Caco-2 (cell line): ENCODE results near the gene COL17A1. TPM values are rescaled to one million over a fixed set of nuclear protein-coding genes. Genes with fewer than 3 reads are reported as not detected.

Experiments
- BruUV-seq: library from RNA; stranded (reverse); fragments of 400-500 nt; replicated peaks from 2 replicates; lab custom pipeline; 2021; lab: Mats Ljungman, UMichigan
- CTCF ChIA-PET: fragments of 300-600 bp; sonication (Branson Sonifier 250); formaldehyde crosslinking; loops from one replicate; lab custom pipeline; 2022; ENCODE audit warnings: antibody characterized with exemption; lab: Charles Lee
- POLR2A ChIA-PET: fragments of 300-600 bp; sonication (Branson Sonifier 250); formaldehyde crosslinking; loops from one replicate; lab custom pipeline; 2022; ENCODE audit warnings: antibody characterized with exemption; lab: Charles Lee
- DNase-seq, 2 experiments: peaks; one replicate each; pipeline versions ENCODE4 v3.0.0 to v3.0.0-alpha.2; 2020 to 2022
- H3K27me3 ChIP-seq: replicated peaks from 2 replicates; pipeline ENCODE4 v1.6.0; 2011; ENCODE audit warnings: low read length; ENCODE audit not compliant: control insufficient read depth, insufficient read depth
- H3K36me3 ChIP-seq: 2 replicates; pipeline ENCODE4 v1.5.1; 2011; ENCODE audit warnings: low read length; ENCODE audit not compliant: control insufficient read depth, insufficient read depth
- H3K4me1 ChIP-seq: fragments of 250-450 bp; sonication (Bioruptor Pico); 2 replicates; pipeline ENCODE4 v1.5.1; 2020; ENCODE audit warnings: mild to moderate bottlenecking
- H3K4me3 ChIP-seq: 2 replicates; pipeline ENCODE4 v1.5.1; 2011; ENCODE audit warnings: low read depth, mild to moderate bottlenecking, control low read depth, low read length
- H3K9me3 ChIP-seq: fragments of 250-450 bp; sonication (Bioruptor Pico); 2 replicates; pipeline ENCODE4 v1.5.1; 2020; ENCODE audit warnings: mild to moderate bottlenecking, moderate library complexity
- H3K27ac Mint-ChIP-seq: one replicate; pipeline ENCODE4 v1.8.0; 2022; ENCODE audit warnings: mixed read lengths; ENCODE audit not compliant: unreplicated experiment
- H3K27me3 Mint-ChIP-seq: one replicate; pipeline ENCODE4 v1.8.0; 2022; ENCODE audit warnings: mixed read lengths; ENCODE audit not compliant: insufficient read depth, unreplicated experiment
- H3K36me3 Mint-ChIP-seq: one replicate; pipeline ENCODE4 v1.8.0; 2022; ENCODE audit warnings: mild to moderate bottlenecking, mixed read lengths; ENCODE audit not compliant: insufficient read depth, unreplicated experiment
- H3K4me1 Mint-ChIP-seq: one replicate; pipeline ENCODE4 v1.8.0; 2022; ENCODE audit warnings: low read depth, mixed read lengths; ENCODE audit not compliant: unreplicated experiment
- H3K4me3 Mint-ChIP-seq: one replicate; pipeline ENCODE4 v1.8.0; 2022; ENCODE audit warnings: mild to moderate bottlenecking, moderate library complexity, mixed read lengths; ENCODE audit not compliant: unreplicated experiment
- H3K9me3 Mint-ChIP-seq: one replicate; pipeline ENCODE4 v1.8.0; 2022; ENCODE audit warnings: mixed read lengths; ENCODE audit not compliant: unreplicated experiment
- CTCF ChIP-seq, 2 experiments: fragments of 200-600 bp in 1 of 2; IDR thresholded peaks; 1 replicate in 1 of 2; 2 replicates in 1 of 2; pipeline versions ENCODE4 v1.5.1 to v1.8.0; 2011 to 2022; ENCODE audit warnings: antibody characterized with exemption in 1 of 2, control low read depth in 1 of 2, inconsistent platforms in 1 of 2, low read depth in 1 of 2, low read length in 1 of 2, mild to moderate bottlenecking in 1 of 2, moderate library complexity in 1 of 2; ENCODE audit not compliant: insufficient read depth in 1 of 2, severe bottlenecking in 1 of 2, unreplicated experiment in 1 of 2
- intact Hi-C: fragments of 100-400 bp; cut with micrococcal nuclease; formaldehyde crosslinking; loops from one replicate; pipeline ENCODE4 v1.10.0; 2022; ENCODE audit not compliant: unreplicated experiment
- total RNA-seq: library from RNA; stranded (reverse); gene quantifications from 2 replicates; pipeline ENCODE4 v1.2.3, GENCODE V29; 2022

The COL17A1 gene
- total RNA-seq, 1 experiment from 2014 or later, result 0.45 TPM

- no TSS peak for BruUV-seq
- no peaks in the 10 kb centered on the region for H3K36me3 ChIP-seq
Observed at GRCh38 chr10:104099941-104100340, 14.3 kb upstream of the COL17A1 start.

GRCh38 chr10:104099269-104099668 lies 13.6 kb upstream of the COL17A1 start:
- no peaks in the 10 kb centered on the region for H3K4me1 Mint-ChIP-seq
- BruUV-seq, result no TSS peak
- CTCF ChIA-PET, result no interaction called here
- no peak for DNase-seq
- H3K9me3 Mint-ChIP-seq, result no peaks in the 10 kb centered on the region
- Histone ChIP-seq H3K27me3 (no peaks in the 10 kb centered on the region), H3K4me1 (no peaks in the 10 kb centered on the region), H3K4me3 (no peak overlapping the region), H3K9me3 (peaks cover 6% of the 10 kb centered on the region; the same call in 1 of the 2 replicates), H3K36me3 (no peaks in the 10 kb centered on the region)
- intact Hi-C loops, result no loop called here
- H3K27ac Mint-ChIP-seq, result no peak overlapping the region
- H3K27me3 Mint-ChIP-seq, result peaks cover 5% of the 10 kb centered on the region
- no peak for TF ChIP-seq CTCF (IDR thresholded peaks at IDR 0.05; ENCODE audit: insufficient read depth in 1 of 2, low read depth in 1 of 2, low read length in 1 of 2, severe bottlenecking in 1 of 2, unreplicated experiment in 1 of 2)
- POLR2A ChIA-PET, result no interaction called here
- no peaks in the 10 kb centered on the region for H3K36me3 Mint-ChIP-seq
- no peak overlapping the region for H3K4me3 Mint-ChIP-seq

More at GRCh38 chr10:104099941-104100340, 14.3 kb upstream of the COL17A1 start:
- ChIA-PET POLR2A (no interaction called here), CTCF (interaction anchor here (0.7 kb wide), 1 partner anchor 72 kb away, joined by 3 read pairs; no protein-coding TSS in a partner anchor)
- H3K4me1 ChIP-seq, result no peaks in the 10 kb centered on the region
- H3K36me3 Mint-ChIP-seq, result no peaks in the 10 kb centered on the region
- H3K27ac Mint-ChIP-seq, result no peak overlapping the region
- TF ChIP-seq CTCF (IDR thresholded peaks at IDR 0.05; ENCODE audit: insufficient read depth in 1 of 2, low read depth in 1 of 2, low read length in 1 of 2, severe bottlenecking in 1 of 2, unreplicated experiment in 1 of 2), result no peak
- H3K4me3 ChIP-seq, result no peak overlapping the region
- H3K27me3 ChIP-seq, result no peaks in the 10 kb centered on the region
- H3K4me1 Mint-ChIP-seq, result no peaks in the 10 kb centered on the region
- no peak overlapping the region for H3K4me3 Mint-ChIP-seq
- peaks cover 5% of the 10 kb centered on the region for H3K27me3 Mint-ChIP-seq
- intact Hi-C loops, result no loop called here
- H3K9me3 Mint-ChIP-seq, result no peaks in the 10 kb centered on the region
- peaks cover 6% of the 10 kb centered on the region; the same call in 1 of the 2 replicates for H3K9me3 ChIP-seq
- no peak for DNase-seq

GRCh38 chr10:104098358-104098925 lies 12.8 kb upstream of the COL17A1 start:
- no peaks in the 10 kb centered on the region for H3K4me1 ChIP-seq
- no peaks in the 10 kb centered on the region for H3K4me1 Mint-ChIP-seq
- intact Hi-C loops, result no loop called here

More at GRCh38 chr10:104098358-104098925, 12.8 kb upstream of the COL17A1 start:
- Histone ChIP-seq H3K9me3 (peaks cover 6% of the 10 kb centered on the region; the same call in 1 of the 2 replicates), H3K36me3 (no peaks in the 10 kb centered on the region), H3K4me3 (no peak overlapping the region), H3K27me3 (no peaks in the 10 kb centered on the region)
- Mint-ChIP-seq H3K4me3 (no peak overlapping the region), H3K27me3 (peaks cover 5% of the 10 kb centered on the region), H3K36me3 (no peaks in the 10 kb centered on the region), H3K9me3 (no peaks in the 10 kb centered on the region), H3K27ac (no peak overlapping the region)
- ChIA-PET POLR2A (no interaction called here), CTCF (no interaction called here)
- TF ChIP-seq CTCF (IDR thresholded peaks at IDR 0.05; ENCODE audit: insufficient read depth in 1 of 2, low read depth in 1 of 2, low read length in 1 of 2, severe bottlenecking in 1 of 2, unreplicated experiment in 1 of 2), result no peak
- DNase-seq, result no peak
- no TSS peak for BruUV-seq
